ENCODE results near the gene RHAG.
"Not testable (repeated sequence)": the region's sequence is repeated elsewhere in the genome, so short reads cannot be mapped to it uniquely, and the experiment has no call there.

The RHAG gene

DNA sequence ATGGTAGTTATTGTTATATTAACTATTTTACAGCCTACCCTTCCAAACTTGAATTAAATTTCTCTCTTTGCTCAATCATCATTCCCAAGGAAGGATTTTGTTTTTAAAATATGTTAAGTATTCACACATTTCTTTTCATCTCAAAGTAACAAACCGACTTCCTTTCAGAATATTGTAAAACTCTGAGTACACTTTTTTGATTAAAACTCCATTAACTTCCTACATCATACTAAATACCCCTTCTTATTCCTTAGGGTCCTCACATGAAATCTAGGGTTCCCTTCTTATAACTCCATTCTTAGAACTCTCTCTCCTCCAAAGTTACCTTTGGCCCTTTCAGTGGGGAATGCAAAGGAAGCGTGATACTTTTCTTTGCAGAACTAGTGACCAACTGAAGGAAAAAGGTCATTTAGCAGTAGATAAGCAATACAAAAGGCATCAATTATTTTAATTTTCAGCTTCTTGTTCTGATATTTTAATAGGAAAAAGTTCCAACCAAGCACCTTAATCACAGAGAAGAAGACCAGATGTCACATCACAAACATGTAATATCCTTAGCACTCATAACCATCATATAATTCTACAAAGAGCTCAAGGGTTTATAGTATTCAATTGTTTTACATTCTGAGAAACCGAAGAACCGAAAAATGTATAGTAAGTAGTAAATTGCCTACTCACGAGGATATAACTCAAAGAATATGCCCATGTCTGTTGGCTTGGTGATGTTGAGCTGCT, 494 bp downstream of the RHAG start:
- no peak for DNase-seq (ENCODE audit: low read depth in 2 of 2)

GRCh38 chr6:49635480-49635879, 1.2 kb downstream of the RHAG start:
- no peak for DNase-seq (ENCODE audit: low read depth in 2 of 2)

GRCh38 chr6:49634836-49635218, 1.8 kb downstream of the RHAG start:
- no peak for DNase-seq (ENCODE audit: low read depth in 2 of 2)

DNA sequence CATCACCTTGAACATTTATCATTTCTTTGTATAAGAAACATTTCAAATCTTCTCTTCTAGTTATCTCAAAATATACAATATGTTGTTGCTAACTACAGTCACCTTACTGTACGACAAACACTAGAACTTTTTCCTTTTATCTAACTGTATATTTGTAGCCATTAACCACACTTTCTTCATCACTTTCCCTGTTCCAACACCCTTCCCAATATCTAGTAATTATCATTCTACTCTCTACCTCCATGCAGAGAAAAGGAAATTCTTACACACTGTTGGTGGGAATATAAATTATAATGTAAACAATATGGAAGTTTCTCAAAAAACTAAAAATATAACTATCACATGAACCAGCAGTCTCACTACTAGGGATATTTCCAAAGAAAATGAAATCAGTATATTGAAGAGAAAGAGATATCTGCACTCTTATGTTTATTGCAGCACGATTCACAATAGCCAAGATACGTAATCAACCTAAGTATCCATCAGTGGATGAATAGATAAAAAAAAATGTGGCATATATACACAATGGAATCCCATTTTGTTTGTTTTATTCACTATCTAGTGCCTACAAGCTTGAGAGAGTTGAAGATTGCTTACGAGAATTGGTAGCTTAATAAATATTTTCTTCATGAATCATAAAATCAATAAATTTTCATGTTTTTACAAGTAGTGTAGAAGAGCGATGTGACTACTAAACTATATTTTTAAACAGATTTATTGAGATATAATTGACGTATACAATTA, 2.4 kb downstream of the RHAG start:
- no peak for DNase-seq (ENCODE audit: low read depth in 2 of 2)

DNA sequence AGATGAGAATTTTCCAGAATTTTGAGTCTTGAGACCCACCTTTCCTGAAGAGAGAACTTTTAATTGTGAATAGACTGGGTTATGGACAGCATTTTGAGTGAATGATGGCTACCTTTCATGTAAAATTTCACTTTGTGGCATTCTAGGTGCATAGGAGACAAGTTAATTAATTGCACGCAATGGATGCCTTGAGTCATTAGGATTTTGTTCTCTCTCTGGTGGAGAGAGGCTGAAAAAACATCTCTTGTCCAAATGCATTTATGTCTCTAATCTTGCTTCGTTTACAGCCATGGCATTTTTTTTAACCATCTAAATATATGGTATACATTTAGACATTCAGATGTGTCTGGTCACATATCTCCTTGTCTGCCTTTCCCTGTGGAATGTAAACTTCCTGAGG, 3.1 kb downstream of the RHAG start:
- DNase-seq (ENCODE audit: low read depth in 2 of 2), result no peak

- DNase-seq (ENCODE audit: low read depth in 2 of 2), result no peak
Observed at GRCh38 chr6:49632727-49633126, 3.9 kb downstream of the RHAG start.

DNA sequence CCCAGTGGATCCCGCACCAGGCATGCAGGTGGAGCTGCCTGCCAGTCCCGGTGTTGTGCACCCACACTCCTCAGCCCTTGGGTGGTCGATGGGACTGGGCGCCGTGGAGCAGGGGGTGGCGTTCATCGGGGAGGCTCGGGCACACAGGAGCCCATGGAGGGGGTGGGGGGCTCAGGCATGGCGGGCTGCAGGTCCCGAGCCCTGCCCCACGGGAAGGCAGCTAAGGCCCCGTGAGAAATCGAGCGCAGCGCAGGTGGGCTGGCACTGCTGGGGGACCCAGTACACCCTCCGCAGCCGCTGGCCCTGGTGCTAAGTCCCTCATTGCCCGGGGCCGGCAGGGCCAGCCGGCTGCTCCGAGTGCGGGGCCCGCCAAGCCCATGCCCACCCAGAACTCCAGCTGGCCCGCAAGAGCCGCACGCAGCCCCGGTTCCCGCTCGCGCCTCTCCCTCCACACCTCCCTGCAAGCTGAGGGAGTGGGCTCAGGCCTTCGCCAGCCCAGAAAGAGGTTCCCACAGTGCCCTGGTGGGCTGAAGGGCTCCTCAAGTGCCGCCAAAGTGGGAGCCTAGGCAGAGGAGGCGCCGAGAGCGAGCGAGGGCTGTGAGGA, 7.1 kb downstream of the RHAG start:
- not testable (repeated sequence) for DNase-seq (ENCODE audit: low read depth in 2 of 2)

DNA sequence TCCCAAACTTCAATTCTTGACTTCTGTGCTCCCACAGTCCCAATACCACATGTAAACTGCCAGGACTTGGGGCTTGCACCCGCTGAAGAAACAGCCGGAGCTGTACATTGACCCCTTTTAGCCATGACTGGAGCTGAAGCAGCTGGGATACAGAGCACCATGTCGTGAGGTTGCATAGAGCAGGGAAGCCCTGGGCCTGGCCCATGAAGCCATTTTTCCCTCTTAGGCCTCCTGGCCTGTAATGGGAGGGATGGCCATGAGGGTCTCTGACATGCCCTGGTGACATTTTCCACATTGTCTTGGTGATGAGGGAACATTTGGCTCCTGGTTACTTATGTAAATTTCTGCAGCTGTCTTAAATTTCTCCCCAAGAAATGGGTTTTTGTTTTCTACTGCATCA, 9.8 kb downstream of the RHAG start:
- DNase-seq (ENCODE audit: low read depth in 2 of 2), result no peak

GRCh38 chr6:49618257-49618656, 18.4 kb downstream of the RHAG start:
- DNase-seq (ENCODE audit: low read depth in 2 of 2), result no peak

DNA sequence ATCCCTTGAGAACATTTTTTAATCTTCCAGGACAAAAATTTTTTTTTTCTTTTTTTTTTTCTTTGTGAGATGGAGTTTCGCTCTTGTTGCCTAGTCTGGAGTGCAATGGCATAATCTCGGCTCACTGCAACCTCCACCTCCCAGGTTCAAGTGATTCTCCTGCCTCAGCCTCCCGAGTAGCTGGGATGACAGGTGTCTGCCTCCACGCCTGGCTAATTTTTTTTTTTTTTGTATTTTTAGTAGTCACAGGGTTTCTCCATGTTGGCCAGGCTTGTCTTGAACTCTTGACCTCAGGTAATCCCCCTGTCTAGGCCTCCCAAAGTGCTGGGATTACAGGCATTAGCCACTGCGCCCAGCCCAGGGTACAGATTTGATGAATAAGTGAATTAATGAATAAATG, 22.5 kb downstream of the RHAG start:
- DNase-seq (ENCODE audit: low read depth in 2 of 2), result not testable (repeated sequence)

DNA sequence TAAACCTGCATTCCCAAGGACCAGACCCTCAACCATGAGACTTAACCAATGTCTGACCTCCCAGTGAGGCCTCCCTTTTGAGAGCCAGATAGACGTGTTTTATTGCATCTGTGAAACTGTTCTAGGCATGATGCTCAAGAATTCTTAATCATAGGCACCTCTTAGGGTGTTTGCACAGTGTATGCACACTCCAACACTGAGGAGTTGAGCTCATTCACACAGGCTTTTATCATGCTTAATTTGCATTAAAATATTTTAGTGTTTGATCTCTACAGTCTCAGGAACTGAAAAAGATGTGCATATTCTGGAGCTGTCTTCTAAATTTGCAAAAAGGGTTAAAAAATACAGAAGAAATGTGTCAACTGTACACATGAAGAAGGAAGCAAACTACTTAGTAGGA, 27.4 kb downstream of the RHAG start:
- DNase-seq (ENCODE audit: low read depth in 2 of 2), result no peak

GRCh38 chr6:49608275-49608674, 28.4 kb downstream of the RHAG start:
- not testable (repeated sequence) for DNase-seq (ENCODE audit: low read depth in 2 of 2)

- DNase-seq (ENCODE audit: low read depth in 2 of 2), result no peak
Observed at GRCh38 chr6:49607391-49607982, 29.2 kb downstream of the RHAG start.

DNA sequence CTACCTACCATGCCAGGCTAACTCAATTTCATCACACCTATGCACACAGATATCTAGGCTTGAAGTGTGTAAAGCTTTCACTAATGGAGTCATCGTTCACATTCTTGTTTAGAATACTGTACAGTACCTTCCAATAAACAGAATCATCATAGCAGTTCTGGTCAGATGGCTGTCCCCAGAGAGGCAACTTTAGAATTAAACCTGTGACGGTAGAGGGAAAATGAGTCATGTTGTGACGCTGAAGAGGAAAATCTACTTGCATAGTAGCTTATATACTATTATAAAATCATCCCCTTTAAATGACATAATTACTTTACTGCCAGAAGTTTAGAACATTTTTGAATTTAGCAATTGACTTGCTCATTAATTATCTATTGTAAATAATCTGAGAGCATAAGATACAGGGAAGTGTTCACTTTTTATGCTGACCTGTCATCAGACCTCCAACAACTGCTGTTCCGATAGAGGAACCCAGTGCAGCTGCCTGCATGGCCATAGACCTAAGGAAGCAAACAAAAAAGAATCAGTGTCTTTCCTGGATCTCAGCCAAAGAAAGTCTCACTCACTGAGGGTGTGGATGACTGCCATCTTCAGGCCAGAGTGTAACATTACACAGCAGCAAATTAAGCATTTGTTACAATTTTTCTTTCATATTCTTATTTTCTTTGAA, 29.8 kb downstream of the RHAG start:
- DNase-seq (ENCODE audit: low read depth in 2 of 2), result peak in 1 of 2 donors; percentile 7

DNA sequence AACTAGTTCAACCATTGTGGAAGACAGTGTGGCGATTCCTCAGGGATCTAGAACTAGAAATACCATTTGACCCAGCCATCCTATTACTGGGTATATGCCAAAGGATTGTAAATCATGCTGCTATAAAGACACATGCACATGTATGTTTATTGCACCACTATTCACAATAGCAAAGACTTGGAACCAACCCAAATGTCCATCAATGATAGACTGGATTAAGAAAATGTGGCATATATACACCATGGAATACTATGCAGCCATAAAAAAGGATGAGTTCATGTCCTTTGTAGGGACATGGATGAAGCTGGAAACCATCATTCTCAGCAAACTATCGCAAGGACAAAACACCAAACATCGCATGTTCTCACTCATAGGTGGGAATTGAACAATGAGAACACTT, 32.6 kb downstream of the RHAG start:
- DNase-seq (ENCODE audit: low read depth in 2 of 2), result not testable (repeated sequence)

DNA sequence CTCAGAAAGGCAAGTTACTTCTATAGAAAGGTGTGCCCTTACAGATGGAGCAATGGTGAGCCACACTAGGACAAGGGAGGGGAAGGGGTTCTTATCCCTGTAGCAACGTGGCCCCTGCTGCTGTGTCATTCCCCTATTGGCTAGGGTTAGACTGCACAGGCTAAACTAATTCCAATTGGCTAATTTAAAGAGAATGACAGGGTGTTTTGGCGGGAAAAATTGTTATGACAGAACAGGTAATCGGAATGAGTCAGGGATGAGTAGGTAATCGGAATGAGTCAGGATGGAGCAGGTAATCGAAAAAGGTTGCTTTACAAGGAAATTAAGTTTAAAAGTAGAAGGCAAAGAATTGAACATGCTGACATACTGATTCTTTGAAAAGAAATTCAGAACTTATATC, 49.4 kb downstream of the RHAG start:
- not testable (repeated sequence) for DNase-seq (ENCODE audit: low read depth in 2 of 2)

DNA sequence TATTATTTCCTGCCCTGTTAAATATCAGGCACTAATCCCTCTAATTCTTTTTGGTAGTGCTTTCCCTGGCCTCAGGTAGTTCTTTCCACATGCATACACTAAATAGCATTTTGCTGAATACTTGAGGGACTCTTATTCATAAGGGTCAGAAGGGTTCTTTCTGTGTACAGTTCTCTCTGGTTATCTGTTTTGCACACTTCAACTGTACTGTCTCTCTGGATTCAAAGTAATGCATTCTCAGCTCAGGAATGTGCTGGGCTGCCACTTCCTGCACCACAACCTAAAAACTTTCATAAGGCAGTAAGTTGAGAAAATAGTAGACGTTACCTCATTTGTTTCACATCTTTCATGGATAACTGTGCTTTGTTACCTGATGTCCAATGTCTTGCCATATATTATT, 54.1 kb downstream of the RHAG start:
- no peak for DNase-seq (ENCODE audit: low read depth in 2 of 2)

DNA sequence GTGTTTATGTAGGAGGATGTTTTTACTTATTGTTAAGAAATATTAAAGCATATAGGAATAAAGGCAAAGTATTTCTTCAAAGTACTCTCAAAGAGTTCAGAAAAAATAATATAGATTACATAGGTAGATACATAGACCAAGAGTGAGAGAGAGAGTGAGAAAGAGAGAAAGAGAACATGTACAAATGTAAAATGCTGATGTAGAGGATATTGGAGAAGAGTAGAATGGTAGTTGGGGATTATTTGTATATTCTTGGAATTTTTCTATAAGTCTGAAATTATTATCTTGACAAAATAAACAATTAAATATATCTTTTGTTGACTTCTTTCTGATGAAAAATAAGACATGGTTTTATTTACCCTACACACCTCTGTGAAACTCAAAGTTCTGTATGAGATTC, 57.0 kb downstream of the RHAG start:
- no peak for DNase-seq (ENCODE audit: low read depth in 2 of 2)

DNA sequence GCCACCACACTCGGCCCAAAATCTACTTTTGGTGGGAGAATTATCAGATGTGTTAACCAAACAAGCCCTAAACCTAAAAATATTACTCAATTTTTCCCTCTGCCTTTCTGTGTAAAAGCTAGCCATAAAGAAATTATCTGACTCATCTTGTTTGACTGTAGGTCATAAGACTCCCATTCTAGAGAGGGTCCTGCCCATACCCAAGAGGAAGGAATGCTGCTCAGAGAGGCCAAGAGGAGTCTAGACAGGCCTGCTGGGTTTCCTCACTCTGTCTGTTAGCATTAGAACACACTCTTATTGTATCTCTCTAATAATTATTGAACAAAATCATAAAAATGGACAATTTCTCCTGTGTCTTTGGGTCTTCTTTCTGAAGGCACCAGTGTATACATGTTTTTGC, 60.0 kb downstream of the RHAG start:
- no peak for DNase-seq (ENCODE audit: low read depth in 2 of 2)

DNA sequence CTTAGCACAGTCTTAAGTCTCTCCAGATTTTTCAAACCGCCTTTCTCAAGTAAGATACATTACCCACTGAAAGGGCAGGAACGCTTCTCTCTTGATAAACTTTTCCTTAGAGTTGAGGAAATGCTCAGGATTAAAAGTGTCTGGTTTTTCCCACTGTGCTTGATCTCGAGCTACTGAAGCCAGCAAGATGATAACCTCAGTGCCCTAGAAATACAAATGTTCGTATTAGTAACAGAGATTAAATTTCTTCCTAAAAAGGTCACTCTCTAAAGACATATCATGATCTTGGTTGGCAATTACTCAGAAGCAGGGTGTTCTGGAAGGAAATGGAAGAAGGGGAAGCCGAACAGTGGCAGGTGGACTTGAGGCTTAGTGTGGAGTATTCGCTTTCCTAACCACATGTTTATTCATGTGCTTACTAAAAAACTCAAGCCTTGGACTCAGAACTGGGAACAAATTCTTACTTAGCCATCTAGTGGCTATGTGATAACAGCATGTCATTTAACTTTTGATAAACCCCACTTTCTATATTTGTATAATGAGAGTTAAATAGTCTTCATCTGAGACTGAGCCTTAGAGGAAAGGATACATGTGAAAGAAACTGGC, 66.1 kb downstream of the RHAG start:
- DNase-seq (ENCODE audit: low read depth in 2 of 2), result no peak

DNA sequence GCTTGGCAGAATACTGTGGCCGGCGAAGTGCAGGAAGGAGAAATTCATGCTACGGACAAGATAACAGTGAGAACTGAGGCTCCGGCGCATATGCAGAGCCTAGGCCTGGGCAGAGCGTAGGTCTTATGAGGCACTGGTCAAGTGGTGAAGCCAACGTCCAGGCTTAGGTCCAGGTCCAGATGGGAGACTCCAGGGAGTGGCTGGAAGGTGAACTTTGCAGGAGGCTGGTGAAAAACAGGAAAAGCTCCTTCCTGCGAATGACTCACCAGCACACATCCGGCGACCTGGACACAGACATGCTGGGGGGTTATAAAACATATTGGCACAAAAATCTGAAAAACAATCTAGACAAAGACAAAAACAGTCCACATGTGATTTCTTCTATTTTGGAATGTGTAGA, 70.8 kb downstream of the RHAG start:
- no peak for DNase-seq (ENCODE audit: low read depth in 2 of 2)

- no peak for DNase-seq (ENCODE audit: low read depth in 2 of 2)
Observed at GRCh38 chr6:49565261-49565660, 71.4 kb downstream of the RHAG start.
